T follicular helper cell (primary cell): Measurements from ENCODE around the gene PARD3.
"Not testable (repeated sequence)": the region's sequence is repeated elsewhere in the genome, so short reads cannot be mapped to it uniquely, and the experiment has no call there.

Experiments
- DNase-seq: peaks from one replicate; pipeline ENCODE4 v3.0.0-alpha.2; 2020; ENCODE audit warnings: low read depth

PARD3 gene

DNA sequence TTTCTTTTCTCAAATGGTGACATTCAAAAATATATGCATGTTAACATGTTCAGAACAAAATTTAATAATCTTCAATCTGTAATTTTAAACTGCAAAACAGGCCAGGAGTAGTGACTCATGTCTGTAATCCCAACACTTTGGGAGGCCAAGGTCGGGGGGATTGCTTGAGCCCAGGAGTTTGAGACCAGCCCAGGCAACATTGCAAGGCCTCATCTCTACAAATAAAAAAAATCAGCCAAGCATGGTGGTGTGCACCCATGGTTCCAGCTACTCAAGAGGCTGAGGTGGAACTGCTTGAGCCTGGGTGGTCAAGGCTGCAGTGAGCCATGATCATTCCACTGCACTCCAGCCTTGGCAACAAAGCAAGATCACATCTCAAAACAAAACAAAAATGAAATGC is 394.3 kb downstream of the PARD3 start:
- DNase-seq = no peak

DNA sequence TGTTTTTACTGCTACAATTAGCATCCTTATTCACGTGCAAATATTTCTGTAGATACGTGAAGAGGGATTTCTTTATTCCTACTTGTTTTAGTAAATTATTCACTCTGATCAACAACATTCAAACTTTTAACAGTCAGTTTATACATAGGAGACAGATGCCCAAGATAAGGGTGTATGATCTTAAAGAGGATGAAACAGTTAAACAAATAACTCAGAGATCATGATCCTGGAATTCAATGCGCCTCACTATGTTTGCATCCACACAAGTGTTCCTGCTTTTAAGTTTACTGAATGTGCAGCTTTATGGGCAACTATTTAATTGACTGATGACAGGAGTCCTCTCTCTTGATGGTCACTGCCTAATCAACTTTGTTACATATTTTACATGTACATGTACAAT is 394.8 kb downstream of the PARD3 start:
- DNase-seq = no peak

DNA sequence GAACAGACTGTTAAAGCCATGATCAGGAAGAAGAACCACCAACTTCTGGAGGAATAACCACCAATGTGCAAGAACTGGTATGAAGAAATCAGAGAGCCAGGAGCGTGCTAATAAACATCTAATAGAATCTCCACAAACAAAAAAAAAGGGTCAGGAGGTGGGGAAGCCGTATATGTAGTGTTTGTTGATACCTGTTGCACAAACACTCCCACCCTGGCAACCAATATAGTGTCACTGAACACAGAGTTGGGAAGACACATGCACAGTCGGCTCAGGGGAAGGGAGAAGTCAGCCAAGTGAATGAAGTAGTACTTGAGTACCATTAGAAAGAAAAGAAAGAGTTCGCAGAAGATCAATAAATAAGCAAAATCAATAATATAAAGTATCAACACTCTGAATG is 400.1 kb downstream of the PARD3 start:
- DNase-seq = no peak

DNA sequence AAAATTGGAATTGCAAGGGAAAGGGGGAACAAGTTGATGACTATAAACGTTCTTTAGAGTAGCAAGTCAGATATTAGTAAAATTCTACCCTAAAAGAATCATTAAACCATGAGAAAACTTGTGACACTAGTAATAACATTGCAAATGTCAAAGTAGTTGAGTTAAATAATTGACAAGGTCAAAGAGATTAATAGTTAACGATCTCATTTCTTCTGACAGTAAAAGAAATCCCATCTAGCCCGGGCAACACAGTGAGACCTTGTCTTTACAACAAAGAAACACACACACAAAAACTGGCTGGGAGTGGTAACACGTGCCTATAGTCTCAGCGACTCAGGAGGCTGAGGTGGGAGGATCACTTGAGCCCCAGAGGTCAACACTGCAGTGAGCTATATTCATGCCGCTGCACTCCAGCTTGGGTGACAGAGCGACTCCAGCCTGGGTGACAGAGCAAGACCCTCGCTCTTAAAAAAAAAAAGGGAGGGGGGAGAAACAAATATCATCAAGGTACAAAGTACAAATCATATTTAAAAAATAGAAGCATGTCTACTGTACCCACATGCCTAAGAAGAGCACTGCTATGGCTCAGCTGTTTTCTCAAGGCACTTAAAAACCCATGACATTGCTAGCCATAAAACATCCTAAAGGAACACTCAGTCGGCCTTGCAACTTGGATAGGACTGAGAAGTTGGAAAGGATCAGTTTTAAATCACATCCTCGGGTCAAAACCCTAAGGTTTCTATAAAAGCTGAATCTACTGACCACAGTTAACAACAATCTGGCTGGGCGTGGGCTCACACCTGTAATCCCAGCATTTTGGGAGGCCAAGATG is 401.1 kb downstream of the PARD3 start:
- no peak for DNase-seq

DNA sequence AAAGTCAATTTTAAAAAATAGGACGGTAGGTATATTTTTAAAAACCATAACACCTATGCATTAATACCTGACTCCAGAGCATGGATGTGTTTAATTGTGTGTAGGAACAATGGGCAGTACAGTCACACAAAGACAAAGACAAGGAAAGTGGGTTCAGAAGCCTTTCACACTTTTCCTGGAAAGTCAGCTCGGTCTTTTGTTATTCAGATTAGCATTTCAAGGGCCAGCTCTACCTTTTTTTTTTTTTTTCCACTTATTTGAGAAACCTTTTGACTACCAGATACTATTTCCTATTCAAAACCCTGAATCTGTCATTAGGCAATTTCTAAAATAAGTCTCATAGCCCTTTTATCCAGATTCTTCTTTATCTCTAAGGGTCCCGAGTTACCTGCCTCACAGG is 401.9 kb downstream of the PARD3 start:
- no peak for DNase-seq

DNA sequence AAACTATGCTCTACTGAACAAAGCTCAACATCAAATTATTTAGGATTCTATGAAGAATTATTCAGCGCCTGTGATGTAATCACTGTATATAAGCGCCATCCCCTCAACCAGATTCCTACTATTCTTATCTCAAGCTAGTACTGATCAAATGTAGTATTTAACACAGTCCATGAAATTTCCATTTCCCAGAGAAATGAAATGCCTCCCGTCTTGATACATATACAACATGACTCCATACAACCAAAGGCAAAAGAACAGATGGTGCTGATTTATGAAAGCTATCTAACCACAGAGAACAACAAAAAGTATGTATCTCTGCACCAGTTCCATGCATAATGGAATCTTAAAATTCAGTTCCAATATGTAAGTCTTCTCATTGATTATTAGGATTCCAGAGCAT is 406.1 kb downstream of the PARD3 start:
- DNase-seq = no peak

DNA sequence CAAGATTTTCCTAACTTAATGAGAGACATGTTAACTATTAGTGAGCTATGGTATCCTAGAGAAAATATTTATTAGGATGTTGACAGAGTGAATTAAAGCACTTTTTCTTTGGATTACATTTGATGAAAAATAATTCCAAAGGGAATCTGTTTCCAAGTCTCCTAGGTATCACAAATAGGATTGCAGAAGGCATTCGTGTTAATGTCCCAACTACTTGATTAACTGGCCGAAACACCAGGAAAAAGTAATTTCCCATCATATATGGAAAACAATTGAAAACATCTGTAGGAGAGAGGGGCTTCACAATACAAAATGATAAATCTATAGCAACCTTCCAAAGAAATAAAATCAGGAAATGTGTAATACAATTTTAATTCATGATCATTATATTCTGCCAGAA is 406.7 kb downstream of the PARD3 start:
- DNase-seq = no peak

DNA sequence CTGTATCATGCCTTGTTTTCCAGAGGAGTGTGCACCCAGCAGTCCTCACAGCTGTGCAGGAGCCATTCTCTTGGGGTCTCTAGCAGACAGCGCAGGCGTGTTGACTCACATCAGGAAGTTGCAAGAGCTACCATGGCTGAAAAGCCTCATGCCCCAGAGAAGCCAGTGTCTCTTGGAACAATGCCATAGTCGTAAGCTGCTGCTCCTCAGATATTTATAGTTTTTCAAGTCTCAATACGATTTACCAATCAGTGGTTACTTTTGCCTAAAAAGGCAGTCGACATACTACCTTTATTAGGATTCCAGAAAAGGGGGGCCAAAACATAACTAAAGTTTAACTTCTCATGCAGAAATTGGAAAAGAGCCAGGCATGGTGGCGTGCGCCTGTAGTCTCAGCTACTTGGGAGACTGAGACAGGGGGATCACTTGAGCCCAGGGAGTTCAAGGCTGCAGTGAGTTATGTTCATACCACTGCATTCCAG is 407.7 kb downstream of the PARD3 start:
- DNase-seq = no peak

DNA sequence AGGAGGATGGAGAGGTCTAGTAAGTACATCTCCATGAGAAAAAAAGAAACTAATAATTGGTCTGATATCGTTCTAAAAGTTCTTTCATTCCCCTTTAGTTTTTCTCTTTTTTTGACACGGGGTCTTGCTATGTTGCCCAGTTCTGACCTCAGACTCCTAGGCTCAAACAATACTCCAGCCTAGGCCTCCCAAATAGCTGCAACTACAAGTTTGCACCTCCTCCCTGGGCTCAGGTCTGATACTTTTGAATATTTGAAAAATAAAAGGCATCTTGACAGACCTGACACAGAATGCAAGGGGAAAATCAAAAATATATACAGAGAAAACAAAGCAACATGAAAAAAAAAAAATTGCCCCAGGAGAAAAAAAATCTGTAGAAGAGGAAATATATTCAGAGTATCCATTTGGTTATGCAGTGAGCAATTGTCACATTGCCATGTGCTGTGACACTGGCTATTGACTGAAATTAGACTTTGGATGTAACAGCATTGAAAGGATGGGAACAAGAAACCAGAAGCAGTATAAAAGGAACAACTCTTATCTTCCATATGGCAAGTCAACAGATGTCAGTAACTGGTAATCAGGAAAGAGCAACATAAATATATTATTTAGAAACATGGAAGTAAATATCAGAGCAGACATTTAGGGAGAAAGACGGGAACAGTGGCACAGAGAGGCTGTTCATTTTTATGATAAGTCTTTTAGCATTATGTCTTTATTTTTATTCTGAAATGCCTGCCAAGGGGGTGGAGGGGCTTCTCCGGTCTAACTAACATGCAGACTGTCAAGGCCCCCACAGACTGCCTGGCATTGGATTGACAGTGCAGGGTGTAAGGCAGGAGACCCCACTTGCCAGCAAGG is 408.4 kb downstream of the PARD3 start:
- no peak for DNase-seq

DNA sequence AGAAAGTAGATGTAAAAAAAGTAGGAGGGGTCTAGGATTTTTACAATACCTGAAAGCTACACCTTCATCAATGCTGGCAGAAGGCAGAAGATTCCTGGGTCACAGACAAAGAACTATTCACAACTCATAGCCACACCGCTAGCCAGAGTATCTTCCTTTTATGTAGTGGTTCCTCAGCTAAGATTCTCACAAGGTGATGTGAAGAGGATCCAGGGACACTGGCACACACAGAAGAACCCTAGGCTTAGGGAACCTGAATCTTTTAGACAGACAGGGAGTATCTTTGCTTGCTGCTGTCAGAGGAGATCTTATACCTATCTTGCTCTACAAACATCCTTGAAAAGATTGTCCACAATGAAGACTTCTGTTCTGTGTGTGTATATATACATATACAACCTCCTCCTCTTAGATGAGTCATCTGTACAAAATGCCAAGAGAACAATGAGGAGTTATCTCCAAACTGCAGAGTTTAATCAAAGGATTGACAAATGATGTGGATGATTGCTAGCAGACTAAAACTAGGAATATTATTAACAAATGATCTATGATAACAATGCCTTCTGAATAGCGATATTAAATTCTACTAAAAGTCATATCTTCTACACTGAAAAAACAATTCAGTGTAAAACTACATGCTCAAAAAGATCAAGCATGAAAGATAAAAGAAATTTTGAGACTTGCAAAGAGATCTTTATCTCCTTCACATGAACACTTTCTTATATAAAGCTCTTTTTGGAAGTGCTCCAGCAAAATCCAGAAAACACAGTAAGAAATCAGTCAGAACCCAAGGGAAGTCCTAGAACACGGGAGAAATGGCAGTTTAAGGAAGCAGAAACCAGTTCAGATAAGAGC is 409.3 kb downstream of the PARD3 start:
- no peak for DNase-seq

DNA sequence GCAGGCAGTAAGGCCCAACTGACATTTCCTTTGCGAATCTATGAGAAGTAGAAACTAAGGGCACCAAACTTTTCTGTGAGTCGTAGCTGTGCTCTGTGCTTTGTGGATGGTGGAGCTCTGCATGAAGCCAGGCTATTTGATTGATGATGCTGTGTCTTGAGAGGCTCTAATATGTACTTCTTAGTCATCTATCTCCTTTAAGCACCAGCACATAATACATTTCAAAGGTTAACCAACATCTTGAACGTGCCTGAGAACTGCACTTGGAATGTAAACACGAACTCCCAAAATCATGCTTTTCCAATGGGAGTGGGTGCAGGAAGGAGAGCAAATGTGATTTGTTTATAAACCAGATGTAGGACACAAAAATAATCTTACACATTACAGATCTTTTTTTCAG is 411.6 kb downstream of the PARD3 start:
- no peak for DNase-seq

DNA sequence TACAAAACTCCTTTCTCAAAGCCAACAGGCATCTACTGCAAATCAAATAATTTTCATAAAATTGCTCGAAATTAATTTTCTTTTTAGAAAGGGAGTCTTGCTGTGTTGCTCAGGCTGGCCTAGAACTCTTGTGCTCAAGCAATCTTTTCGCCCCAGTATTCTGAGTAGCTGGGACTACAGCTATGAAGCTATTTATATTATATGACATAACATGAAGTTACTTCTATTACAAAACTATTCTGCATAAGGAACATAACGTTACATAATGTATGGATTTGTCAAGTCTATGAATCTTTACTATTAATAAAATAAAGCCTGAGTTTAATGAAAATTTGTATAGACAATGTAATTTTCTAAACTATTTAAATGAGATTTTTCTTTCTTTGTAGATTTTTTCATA is 415.0 kb downstream of the PARD3 start:
- DNase-seq = no peak

DNA sequence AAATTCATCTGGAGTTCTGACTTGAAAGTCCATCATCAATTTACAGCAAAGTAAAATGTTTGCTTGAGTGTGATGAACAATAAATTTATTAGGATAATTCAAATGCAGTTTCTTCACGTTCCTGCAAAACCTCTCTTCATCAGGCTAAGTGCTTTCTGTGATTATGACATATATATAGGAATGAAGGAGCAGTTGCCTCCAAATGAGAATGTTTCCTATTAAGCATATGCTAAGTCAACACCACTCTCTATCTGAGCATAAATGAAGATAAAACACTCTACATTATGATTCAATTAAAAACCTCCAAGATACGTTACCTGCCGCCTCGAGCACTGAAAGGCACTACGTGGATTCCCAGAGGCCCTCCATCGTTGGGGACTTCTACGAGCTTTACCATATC is 416.1 kb downstream of the PARD3 start:
- DNase-seq = no peak

DNA sequence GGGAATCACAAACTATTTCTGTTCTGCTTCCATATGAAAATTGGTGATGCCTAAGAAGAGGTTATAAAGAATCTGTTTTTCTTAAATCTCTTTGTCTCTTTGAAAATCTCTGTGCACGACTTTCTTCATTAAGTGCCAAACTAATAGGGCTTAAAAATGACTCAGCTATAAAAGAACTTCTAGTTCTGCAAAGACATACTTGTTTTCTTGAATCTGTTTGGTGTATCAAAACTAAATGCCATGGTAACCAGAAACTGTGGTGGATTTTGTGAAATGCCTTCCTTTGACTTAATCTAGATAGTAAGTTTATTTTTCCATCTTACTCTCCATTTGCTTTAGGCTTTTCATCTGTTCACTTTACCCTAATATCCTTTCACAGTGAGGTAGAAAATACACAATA is 417.8 kb downstream of the PARD3 start:
- no peak for DNase-seq

DNA sequence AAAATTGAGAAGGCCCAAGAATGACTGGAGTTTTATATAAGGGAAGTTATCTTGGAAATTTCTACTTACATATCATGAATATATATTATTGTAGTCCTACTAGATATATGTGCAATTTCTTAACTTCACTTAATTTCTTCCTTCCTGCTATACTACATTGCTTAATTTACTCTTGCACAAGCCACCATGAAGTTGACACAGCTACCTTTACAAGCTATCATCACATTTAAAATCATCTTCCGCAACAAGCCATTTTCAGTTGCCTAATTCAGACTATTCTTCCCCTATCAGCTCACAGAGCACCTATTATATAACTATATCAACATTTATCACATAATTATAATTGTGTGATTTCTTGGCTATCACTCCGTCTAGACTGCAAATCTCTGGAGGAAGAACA is 418.4 kb downstream of the PARD3 start:
- no peak for DNase-seq

DNA sequence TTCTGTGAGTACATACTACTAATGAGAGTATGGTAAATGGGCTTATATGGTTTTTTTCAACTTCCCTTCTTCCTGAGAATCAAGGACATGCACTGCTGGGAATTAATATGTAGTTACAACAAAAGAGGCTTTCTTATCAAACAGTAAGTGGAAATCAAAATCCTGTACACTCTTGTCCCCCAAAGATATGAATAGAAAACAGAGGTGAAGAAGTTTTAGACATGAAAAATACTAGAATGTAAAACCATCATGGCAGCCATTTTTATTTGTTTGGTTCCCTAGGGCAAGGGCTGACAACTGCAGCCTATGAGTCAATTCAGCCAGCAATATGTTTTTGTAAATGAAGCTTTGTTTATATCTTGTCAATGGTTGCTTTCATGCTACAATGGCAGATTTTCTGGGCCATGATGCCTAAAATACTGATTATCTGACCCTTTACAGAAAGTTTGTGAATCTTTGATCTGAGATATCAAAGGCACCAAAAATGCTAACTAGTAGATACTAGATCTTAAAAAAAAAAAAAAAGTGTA is 422.4 kb downstream of the PARD3 start:
- DNase-seq = no peak

DNA sequence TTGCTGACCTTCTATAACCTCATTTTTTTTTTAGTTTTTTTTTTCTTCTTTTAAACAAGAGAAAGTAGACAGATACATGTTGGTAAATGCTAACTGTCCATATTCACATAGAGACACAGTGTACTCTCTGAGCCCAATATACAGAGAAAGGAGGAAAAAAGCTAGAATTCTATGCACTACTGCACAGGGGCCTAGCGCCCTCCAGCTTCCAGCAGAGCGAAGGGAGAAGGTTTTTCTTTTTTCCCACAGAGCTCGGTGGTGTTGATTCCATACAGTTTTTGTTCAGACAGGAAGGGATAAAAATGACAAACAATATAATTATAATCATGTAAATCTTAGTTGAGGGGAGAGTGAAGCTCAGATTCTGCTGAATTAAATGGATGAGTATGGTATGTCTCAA is 423.9 kb downstream of the PARD3 start:
- DNase-seq = not testable (repeated sequence)

DNA sequence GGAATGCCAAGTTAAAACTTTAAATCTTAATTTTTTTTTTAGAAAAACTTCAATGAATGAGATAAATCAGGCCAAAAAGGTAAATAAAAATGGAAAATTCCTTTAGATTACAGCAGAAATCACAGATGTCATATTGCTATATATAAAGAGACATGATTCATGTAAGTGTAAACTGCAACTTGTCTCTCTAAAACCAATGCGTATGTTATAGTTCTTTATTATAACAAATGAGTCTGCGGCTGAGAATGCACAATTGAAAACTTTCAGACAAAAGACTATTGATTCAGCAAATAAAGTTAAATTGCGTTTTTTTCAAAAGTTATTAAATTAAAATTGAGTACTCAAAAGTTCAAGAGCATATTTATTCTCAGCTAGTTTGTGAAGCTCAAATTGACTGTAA is 425.3 kb downstream of the PARD3 start:
- no peak for DNase-seq

DNA sequence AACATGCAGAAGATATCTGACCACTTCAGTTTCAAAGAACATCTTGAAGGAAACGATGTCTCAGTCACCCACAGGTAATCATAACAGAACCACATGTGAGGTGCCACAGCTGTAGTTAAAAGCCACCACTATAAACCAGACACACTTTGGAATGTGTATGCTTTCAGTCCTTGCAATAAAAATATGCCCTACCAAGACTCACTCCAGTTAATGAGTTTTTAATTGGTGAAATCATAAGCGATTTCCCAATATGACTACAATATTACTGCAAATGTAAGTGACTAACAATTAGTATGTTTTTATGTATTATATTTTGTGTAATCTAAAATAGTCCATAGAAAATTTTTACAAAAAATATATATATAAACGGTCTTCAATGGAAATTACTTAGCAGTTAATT is 428.2 kb downstream of the PARD3 start:
- no peak for DNase-seq

DNA sequence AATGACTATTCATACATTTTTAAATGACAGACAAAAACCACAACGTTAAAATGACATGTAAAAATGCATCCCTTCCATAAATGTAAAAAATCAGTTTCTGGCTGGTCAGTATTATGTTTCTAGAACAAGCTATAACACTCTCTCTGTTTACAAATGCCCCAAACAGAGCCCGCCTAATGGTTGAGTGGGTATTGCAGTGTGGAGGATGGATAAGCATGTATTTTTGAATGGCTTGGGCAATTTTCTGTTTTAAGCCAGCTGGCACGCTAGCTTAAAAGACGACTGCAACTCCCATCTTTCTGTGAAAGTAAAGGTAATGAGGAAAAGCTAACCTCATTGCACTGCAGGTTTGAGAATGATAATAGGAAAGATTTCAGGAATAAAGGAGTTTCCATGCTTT is 430.7 kb downstream of the PARD3 start:
- no peak for DNase-seq

DNA sequence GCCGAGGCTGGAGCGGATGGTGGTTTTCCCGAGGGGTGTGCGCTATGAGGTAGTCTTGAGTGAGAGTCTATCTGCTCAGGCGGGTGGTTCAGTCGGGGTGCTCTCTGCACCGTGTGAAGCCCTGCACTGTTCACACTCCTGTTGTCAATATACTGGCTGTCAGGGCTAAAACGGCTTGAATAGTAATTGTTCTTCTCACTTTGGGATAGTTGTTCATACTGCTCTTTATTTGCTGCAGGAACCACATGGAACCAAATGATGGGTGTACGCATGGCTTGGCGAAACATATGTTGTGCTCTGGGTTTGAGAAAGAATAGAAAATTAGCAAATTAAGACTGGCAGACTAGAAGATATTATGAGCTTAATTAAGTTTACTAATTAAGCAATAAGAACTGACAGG is 432.5 kb downstream of the PARD3 start:
- no peak for DNase-seq

DNA sequence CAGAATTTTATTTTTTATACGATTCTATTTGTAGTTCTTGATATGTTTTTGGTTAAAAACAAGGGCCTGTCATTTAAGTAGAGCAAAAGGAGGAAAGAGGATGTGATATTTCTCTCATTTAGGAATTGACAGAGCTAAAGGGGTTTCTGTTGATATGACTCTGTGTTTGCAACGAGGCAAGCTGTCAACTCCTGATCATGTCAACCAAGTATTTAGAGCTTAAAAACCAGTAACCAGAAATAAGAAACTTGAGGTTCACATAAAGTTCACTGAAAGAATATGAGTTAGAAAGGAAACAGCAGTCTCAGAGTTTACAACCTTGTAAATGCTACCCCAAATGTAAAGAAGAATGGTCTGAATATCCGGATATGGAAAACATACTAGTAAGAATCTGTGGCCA is 434.2 kb downstream of the PARD3 start:
- DNase-seq = no peak
